ENCODE results near the gene RRAD. TPM values are rescaled to one million over a fixed set of nuclear protein-coding genes. Genes with fewer than 3 reads are reported as not detected.
A peak's percentile ranks its signal among the peaks of the same experiment; 100 is the strongest.
"Not testable (repeated sequence)": the region's sequence is repeated elsewhere in the genome, so short reads cannot be mapped to it uniquely, and the experiment has no call there.

The RRAD gene, protein sequence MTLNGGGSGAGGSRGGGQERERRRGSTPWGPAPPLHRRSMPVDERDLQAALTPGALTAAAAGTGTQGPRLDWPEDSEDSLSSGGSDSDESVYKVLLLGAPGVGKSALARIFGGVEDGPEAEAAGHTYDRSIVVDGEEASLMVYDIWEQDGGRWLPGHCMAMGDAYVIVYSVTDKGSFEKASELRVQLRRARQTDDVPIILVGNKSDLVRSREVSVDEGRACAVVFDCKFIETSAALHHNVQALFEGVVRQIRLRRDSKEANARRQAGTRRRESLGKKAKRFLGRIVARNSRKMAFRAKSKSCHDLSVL
- total RNA-seq (2014; rRNA removed; shearing (Covaris generic); ENCODE audit: low replicate concordance): not detected in 2 replicates

DNA sequence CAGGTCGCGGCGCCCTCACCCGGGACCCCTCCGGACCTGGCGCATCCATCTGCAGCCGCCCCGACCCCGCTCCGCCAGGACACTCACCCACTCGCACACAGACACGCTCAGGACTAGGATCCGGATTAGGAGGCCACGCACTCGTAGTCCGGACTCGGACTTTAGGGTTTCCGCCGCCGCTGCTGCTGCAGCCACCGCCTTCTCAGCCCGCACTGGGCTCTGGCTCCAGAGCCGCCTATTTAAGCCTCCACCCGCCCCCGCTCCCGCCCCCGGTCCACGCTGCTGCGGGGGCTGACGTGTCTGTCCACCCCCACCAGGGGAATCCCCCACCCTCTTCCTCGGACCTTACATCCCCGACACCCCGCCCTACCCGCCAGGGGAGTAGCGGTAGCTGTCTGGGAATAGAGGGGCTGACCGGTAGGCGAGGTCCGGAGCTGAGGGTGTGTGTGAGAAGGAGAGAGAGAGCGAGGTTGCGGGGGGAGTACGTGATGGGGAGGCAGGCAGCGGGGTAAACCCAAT, at the start of gene RRAD:
TSS of gene RRAD (minus strand) at position 214 of the 519 bp plus-strand sequence. CDS start 356 bp downstream, outside the sequence.
- Histone ChIP-seq H3K9me3 (ENCODE audit: low read length) (no peaks in the 10 kb centered on the region), H3K79me2 (ENCODE audit: low read length) (no peaks in the 10 kb centered on the region), H3K4me2 (ENCODE audit: low read depth, low read length, poor library complexity, severe bottlenecking) (no peak within 1 kb of the TSS), H3K4me3 (ENCODE audit: low read length) (no peak within 1 kb of the TSS), H3K9ac (ENCODE audit: low read length) (no peak within 1 kb of the TSS), H3K27ac (ENCODE audit: low read length) (no peak within 1 kb of the TSS), H3K36me3 (ENCODE audit: insufficient read depth, low read length) (no peaks in the 10 kb centered on the region), H3K27me3 (ENCODE audit: low read length) (no peaks in the 10 kb centered on the region), H2AFZ (ENCODE audit: low read length) (no peak within 1 kb of the TSS), H3K4me1 (ENCODE audit: low read length) (peaks cover 8% of the 10 kb centered on the region), H3K9me2 (replicated peaks; ENCODE audit: insufficient read depth, low read length) (no peaks in the 10 kb centered on the region), H4K20me1 (ENCODE audit: insufficient read depth, low read depth, low read length) (no peaks in the 10 kb centered on the region)
- DNase-seq: no peak

DNA sequence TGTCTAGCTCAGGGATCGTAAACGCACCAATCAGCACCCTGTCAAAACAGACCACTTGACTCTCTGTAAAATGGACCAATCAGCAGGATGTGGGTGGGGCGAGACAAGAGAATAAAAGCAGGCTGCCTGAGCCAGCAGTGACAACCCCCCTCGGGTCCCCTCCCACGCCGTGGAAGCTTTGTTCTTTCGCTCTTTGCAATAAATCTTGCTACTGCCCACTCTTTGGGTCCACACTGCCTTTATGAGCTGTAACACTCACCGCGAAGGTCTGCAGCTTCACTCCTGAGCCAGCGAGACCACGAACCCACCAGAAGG, 49.6 kb upstream of the RRAD start:
- peak; percentile 64 for DNase-seq
- H3K36me3 ChIP-seq (ENCODE audit: insufficient read depth, low read length); H3K4me3 ChIP-seq (ENCODE audit: low read length); H3K9me3 ChIP-seq (ENCODE audit: low read length); H3K9me2 ChIP-seq (replicated peaks; ENCODE audit: insufficient read depth, low read length); H3K9ac ChIP-seq (ENCODE audit: low read length); H3K27me3 ChIP-seq (ENCODE audit: low read length); H3K27ac ChIP-seq (ENCODE audit: low read length); H3K4me2 ChIP-seq (ENCODE audit: low read depth, low read length, poor library complexity, severe bottlenecking); H3K4me1 ChIP-seq (ENCODE audit: low read length); H2AFZ ChIP-seq (ENCODE audit: low read length); H3K79me2 ChIP-seq (ENCODE audit: low read length); H4K20me1 ChIP-seq (ENCODE audit: insufficient read depth, low read depth, low read length): not testable (repeated sequence)

DNA sequence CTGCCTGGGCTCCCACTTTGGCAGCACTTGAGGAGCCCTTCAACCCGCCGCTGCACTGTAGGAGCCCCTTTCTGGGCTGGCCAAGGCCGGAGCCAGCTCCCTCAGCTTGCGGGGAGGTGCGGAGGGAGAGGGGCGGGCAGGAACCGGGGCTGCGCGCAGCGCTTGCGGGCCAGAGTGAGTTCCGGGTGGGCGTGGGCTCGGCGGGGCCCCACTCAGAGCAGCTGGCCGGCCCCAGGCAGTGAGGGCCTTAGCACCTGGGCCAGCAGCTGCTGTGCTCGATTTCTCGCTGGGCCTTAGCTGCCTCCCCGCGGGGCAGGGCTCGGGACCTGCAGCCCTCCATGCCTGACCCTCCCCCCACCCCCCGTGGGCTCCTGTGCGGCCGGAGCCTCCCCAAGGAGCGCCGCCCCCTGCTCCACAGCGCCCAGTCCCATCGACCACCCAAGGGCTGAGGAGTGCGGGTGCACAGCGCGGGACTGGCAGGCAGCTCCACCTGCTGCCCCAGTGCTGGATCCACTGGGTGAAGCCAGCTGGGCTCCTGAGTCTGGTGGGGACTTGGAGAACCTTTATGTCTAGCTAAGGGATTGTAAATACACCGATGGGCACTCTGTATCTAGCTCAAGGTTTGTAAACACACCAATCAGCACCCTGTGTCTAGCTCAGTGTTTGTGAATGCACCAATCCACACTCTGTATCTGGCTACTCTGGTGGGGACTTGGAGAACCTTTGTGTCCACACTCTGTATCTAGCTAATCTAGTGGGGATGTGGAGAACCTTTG, 49.0 kb upstream of the RRAD start:
- not testable (repeated sequence) for H3K4me1 ChIP-seq (ENCODE audit: low read length); H3K27me3 ChIP-seq (ENCODE audit: low read length); H3K9ac ChIP-seq (ENCODE audit: low read length); H3K36me3 ChIP-seq (ENCODE audit: insufficient read depth, low read length); H3K27ac ChIP-seq (ENCODE audit: low read length); H3K4me3 ChIP-seq (ENCODE audit: low read length); H3K4me2 ChIP-seq (ENCODE audit: low read depth, low read length, poor library complexity, severe bottlenecking); DNase-seq; H3K79me2 ChIP-seq (ENCODE audit: low read length); H2AFZ ChIP-seq (ENCODE audit: low read length); H4K20me1 ChIP-seq (ENCODE audit: insufficient read depth, low read depth, low read length); H3K9me2 ChIP-seq (replicated peaks; ENCODE audit: insufficient read depth, low read length); H3K9me3 ChIP-seq (ENCODE audit: low read length)

DNA sequence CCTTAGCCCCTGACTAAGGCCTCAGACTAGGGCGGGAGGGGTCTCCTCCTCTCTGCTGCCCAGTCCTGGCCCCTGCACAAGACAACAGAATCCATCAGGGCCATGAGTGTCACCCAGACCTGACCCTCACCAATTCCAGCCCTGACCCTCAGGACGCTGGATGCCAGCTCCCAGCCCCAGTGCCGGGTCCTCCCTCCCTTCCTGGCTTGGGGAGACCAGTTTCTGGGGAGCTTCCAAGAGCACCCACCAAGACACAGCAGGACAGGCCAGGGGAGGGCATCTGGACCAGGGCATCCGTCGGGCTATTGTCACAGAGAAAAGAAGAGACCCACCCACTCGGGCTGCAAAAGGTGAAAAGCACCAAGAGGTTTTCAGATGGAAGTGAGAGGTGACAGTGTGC, 48.4 kb upstream of the RRAD start:
- Histone ChIP-seq H3K4me3 (ENCODE audit: low read length) (no peak overlapping the region), H3K79me2 (ENCODE audit: low read length) (no peaks in the 10 kb centered on the region), H3K4me1 (ENCODE audit: low read length) (no peaks in the 10 kb centered on the region; the same call in 1 of the 2 replicates), H3K27ac (ENCODE audit: low read length) (no peak overlapping the region), H3K4me2 (ENCODE audit: low read depth, low read length, poor library complexity, severe bottlenecking) (no peak overlapping the region), H3K36me3 (ENCODE audit: insufficient read depth, low read length) (no peaks in the 10 kb centered on the region), H3K27me3 (ENCODE audit: low read length) (no peaks in the 10 kb centered on the region), H4K20me1 (ENCODE audit: insufficient read depth, low read depth, low read length) (no peaks in the 10 kb centered on the region), H3K9ac (ENCODE audit: low read length) (no peak overlapping the region), H3K9me3 (ENCODE audit: low read length) (no peaks in the 10 kb centered on the region), H3K9me2 (replicated peaks; ENCODE audit: insufficient read depth, low read length) (no peaks in the 10 kb centered on the region), H2AFZ (ENCODE audit: low read length) (no peak overlapping the region)
- no peak for DNase-seq

DNA sequence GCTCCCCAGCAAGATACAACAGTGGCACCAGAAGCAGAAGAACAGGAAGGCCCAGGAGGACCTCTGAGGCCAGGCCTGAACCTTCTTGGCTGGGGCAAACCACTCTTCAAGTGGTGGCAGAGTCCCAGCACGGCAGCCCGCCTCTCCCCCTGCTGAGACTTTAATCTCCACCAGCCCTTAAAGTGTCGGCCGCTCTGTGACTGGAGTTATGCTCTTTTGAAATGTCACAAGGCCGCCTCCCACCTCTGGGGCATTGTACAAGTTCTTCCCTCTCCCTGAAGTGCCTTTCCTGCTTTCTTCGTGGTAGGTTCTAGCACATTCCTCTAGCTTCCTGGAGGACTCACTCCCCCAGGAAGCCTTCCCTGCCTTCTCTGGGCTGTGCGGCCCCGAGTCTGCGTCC, 47.6 kb upstream of the RRAD start:
- H3K4me2 ChIP-seq (ENCODE audit: low read depth, low read length, poor library complexity, severe bottlenecking): no peak overlapping the region
- H3K9ac ChIP-seq (ENCODE audit: low read length): no peak overlapping the region

DNA sequence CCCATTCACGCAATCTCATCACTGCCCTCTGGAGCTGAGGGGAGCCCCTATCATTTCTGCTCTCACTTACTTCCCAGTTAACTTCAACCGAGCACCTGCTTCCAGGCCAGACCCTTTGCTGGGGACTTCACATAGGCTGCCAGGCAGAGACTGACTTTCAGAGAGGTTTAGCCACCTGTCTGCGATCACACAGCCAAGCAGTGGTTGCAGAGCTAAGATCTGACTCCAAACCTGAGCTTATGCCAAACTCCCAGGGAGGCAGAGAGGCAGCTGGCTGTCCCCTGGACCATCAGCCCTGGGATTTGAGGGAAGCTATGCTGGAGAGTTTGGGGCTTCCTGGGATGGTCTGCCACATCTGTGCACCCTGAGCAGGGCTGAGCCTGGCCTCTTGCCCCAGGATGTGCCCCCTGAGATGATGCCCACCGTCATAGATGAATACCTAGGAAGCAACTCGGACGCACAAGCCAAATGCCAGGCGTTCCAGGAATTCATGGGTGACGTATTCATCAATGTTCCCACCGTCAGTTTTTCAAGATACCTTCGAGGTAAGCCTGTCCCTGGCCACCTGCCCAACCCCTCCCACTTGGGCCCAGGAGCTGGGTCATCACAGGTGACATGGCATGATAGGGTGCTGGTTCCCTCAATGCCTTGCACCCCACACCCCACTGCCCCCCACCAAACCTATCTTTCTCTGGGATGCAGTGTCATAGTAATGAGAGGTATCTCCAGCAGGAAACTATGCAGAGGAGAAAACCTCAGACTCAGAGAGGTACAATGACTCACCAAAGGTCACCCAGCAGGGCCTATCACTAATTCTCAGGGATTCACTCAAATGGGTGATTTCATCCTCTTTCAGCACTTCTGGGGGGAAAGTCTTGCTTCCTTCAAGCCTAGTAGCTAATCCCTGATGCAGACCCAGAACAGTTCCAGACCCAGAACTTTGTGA, 45.7 kb upstream of the RRAD start:
- Histone ChIP-seq H3K4me2 (ENCODE audit: low read depth, low read length, poor library complexity, severe bottlenecking) (no peak overlapping the region), H3K9me2 (replicated peaks; ENCODE audit: insufficient read depth, low read length) (no peaks in the 10 kb centered on the region), H3K27me3 (ENCODE audit: low read length) (no peaks in the 10 kb centered on the region), H3K79me2 (ENCODE audit: low read length) (no peaks in the 10 kb centered on the region), H3K4me3 (ENCODE audit: low read length) (no peak overlapping the region), H3K4me1 (ENCODE audit: low read length) (no peaks in the 10 kb centered on the region), H3K9me3 (ENCODE audit: low read length) (no peaks in the 10 kb centered on the region), H4K20me1 (ENCODE audit: insufficient read depth, low read depth, low read length) (no peaks in the 10 kb centered on the region), H3K27ac (ENCODE audit: low read length) (no peak overlapping the region), H2AFZ (ENCODE audit: low read length) (no peak overlapping the region), H3K36me3 (ENCODE audit: insufficient read depth, low read length) (no peaks in the 10 kb centered on the region), H3K9ac (ENCODE audit: low read length) (no peak overlapping the region)
- no peak for DNase-seq

More for the DNA sequence above, 47.6 kb upstream of the RRAD start:
- no peaks in the 10 kb centered on the region for H3K9me3 ChIP-seq (ENCODE audit: low read length)
- no peaks in the 10 kb centered on the region for H3K4me1 ChIP-seq (ENCODE audit: low read length)
- no peak overlapping the region for H3K4me3 ChIP-seq (ENCODE audit: low read length)
- no peaks in the 10 kb centered on the region for H4K20me1 ChIP-seq (ENCODE audit: insufficient read depth, low read depth, low read length)
- no peak overlapping the region for H2AFZ ChIP-seq (ENCODE audit: low read length)
- no peaks in the 10 kb centered on the region for H3K36me3 ChIP-seq (ENCODE audit: insufficient read depth, low read length)
- no peaks in the 10 kb centered on the region for H3K9me2 ChIP-seq (replicated peaks; ENCODE audit: insufficient read depth, low read length)
- no peaks in the 10 kb centered on the region for H3K27me3 ChIP-seq (ENCODE audit: low read length)
- H3K79me2 ChIP-seq (ENCODE audit: low read length): no peaks in the 10 kb centered on the region
- DNase-seq: no peak
- H3K27ac ChIP-seq (ENCODE audit: low read length): no peak overlapping the region

DNA sequence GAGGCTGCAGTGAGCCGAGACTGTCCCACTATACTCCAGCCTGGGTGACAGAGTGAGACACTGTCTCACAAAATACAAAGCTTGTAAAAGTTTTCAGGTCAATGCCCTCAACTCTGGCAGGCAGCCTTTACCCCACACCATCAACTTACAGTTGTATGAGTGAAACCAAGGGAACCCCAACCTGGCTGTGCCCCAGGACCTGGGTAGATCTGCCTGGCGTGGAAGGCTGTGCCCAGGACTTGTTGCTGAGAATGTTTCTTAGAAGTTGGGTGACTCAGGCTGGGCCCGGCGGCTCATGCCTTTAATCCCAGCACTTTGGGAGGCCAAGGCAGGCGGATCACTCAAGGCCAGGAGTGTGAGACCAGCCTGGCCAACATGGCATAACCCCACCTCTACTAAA, 43.5 kb upstream of the RRAD start:
- no peak overlapping the region for H3K4me2 ChIP-seq (ENCODE audit: low read depth, low read length, poor library complexity, severe bottlenecking)
- DNase-seq: no peak
- no peak overlapping the region for H3K4me3 ChIP-seq (ENCODE audit: low read length)
- H3K27ac ChIP-seq (ENCODE audit: low read length): no peak overlapping the region
- no peak overlapping the region for H2AFZ ChIP-seq (ENCODE audit: low read length)
- no peaks in the 10 kb centered on the region for H3K27me3 ChIP-seq (ENCODE audit: low read length)
- H3K9me3 ChIP-seq (ENCODE audit: low read length): no peaks in the 10 kb centered on the region
- no peaks in the 10 kb centered on the region for H3K4me1 ChIP-seq (ENCODE audit: low read length)
- no peaks in the 10 kb centered on the region for H3K9me2 ChIP-seq (replicated peaks; ENCODE audit: insufficient read depth, low read length)
- no peaks in the 10 kb centered on the region for H4K20me1 ChIP-seq (ENCODE audit: insufficient read depth, low read depth, low read length)
- H3K79me2 ChIP-seq (ENCODE audit: low read length): no peaks in the 10 kb centered on the region
- H3K9ac ChIP-seq (ENCODE audit: low read length): no peak overlapping the region
- no peaks in the 10 kb centered on the region for H3K36me3 ChIP-seq (ENCODE audit: insufficient read depth, low read length)

DNA sequence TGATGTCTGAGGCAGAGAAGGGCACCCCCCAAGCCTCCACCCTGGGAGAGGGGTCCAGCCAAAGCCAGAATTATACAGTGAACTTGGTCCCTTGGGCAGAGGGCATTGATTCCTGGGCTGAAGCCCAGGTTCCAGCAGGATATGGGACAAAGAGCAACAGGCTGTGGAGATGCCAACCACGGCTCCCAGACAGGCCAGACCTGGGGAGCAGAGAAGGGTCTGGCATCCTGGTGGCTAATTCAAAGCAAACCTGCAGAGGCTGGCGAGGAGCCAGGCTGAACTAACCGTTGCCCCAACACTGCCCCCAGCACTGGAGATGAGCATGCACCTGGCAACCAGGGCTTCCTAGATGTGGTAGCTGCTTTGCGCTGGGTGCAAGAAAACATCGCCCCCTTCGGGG, 38.7 kb upstream of the RRAD start:
- Histone ChIP-seq H3K9me3 (ENCODE audit: low read length) (no peaks in the 10 kb centered on the region), H3K9me2 (replicated peaks; ENCODE audit: insufficient read depth, low read length) (no peaks in the 10 kb centered on the region), H3K9ac (ENCODE audit: low read length) (no peak overlapping the region), H2AFZ (ENCODE audit: low read length) (no peak overlapping the region), H3K4me2 (ENCODE audit: low read depth, low read length, poor library complexity, severe bottlenecking) (no peak overlapping the region), H3K27ac (ENCODE audit: low read length) (no peak overlapping the region), H3K4me1 (ENCODE audit: low read length) (peaks cover 9% of the 10 kb centered on the region), H3K79me2 (ENCODE audit: low read length) (peaks cover 9% of the 10 kb centered on the region; the same call in 1 of the 2 replicates), H3K27me3 (ENCODE audit: low read length) (no peaks in the 10 kb centered on the region), H4K20me1 (ENCODE audit: insufficient read depth, low read depth, low read length) (no peaks in the 10 kb centered on the region), H3K36me3 (ENCODE audit: insufficient read depth, low read length) (no peaks in the 10 kb centered on the region), H3K4me3 (ENCODE audit: low read length) (no peak overlapping the region)
- no peak for DNase-seq

All from Karpas-422 (cell line).